Measurements from ENCODE around the gene IGIP.

DNA sequence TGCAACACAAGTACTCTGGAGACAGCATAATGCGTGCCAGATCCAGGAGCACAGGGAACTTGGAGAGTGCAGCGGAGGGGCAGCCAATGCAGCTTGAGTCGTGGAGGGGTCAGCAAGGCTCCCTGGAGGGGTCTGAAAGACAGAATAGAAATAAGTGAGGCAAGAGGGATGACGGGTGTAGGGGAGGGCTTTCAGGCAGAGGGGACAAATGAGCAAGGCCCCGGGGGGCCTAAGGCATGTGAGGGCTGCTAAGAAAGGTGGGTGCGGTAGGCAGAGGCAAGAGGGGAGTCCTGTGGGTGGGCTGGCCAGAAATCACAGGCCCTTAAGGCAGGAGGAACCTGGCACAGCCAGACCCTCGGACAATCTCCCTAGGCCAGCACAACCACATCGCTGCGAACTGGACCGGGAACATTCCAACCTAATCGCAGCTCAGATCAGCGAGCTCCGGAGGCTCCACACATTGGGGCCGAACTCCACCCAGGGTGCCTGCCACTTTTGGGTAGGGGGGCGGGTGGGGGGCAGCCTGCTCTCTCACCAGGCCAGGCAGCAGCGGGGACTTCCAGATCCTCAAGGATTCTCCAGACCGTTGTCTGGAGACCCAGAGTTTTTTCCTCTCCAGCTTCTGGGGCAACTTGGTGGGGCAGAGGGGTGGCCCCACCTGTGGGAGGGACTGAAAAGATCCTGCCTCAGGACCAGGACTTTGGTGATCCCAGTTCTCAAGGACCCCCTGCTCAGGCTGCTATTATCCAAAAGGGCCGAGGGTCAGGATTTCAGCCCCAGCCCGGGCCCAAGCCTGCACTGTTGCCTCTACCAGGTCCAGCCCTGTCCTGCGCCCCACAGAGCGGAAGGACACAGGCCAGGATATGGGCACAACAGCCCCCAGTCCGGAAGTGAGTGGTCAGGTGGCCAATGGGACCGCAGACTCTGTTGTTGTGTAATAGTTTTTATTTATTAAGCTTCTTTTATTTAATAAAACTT, 26.6 kb downstream of the IGIP start:
- no peak for TF ChIP-seq HDAC6 (IDR thresholded peaks at IDR 0.05; ENCODE audit: low read depth, low read length)
- no peak for TF ChIP-seq POLR2A (IDR thresholded peaks at IDR 0.05; ENCODE audit: control extremely low read depth in 1 of 2, low read depth in 2 of 2, low read length in 2 of 2)
- no peak for TF ChIP-seq CBX5 (IDR thresholded peaks at IDR 0.05; ENCODE audit: low read depth, low read length)
- no peak for TF ChIP-seq CHD2 (IDR thresholded peaks at IDR 0.05; ENCODE audit: low read length)

All from H1 (cell line).